Raji (cell line): ENCODE measurements around the gene WBP1.

Experiments used
- POLR2A ChIP-seq: IDR thresholded peaks from 2 replicates; pipeline ENCODE4 v1.6.1; 2011; ENCODE audit warnings: low read depth, low read length, control low read depth; ENCODE audit not compliant: insufficient read depth

The WBP1 gene

DNA sequence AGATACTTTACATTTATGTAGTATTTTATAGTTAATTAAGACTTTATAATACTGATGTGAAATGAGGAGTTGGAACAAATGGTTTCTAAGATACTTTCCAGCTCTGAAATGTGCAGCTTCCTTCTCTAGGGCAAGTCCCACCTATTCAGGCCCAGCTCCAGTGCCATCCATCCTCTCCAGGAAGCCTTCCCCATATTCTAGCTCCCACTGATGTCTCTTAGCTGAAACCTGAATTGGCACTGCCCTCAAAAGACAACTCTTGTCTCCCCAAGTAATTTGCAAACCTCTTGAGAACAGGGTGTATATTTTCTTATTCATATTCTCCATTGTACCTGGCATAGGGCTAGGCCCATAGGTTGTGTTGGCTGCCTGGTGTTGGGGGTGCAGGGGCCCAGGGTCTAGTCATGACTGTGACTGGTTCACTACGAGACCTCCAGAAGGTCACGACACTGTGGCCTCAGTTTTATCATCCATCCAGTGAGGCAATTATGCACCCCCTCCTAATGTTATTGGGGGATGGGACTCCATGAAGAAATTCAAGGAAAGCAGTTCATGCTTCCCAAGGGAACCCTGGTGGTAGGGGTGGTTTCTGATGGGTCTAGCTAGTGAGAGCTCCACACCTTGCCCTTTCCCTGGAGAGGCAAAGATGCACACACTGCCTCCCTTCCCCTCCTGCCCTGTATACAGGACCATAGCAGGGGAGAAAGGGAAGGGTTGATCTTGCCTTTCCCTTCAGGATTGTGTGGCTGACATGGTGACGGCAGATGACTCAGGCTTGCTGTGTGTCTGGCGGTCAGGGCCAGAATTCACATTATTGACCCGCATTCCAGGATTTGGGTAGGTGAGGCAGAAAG is 33.9 kb upstream of the WBP1 start:
- TF ChIP-seq POLR2A: no peak

DNA sequence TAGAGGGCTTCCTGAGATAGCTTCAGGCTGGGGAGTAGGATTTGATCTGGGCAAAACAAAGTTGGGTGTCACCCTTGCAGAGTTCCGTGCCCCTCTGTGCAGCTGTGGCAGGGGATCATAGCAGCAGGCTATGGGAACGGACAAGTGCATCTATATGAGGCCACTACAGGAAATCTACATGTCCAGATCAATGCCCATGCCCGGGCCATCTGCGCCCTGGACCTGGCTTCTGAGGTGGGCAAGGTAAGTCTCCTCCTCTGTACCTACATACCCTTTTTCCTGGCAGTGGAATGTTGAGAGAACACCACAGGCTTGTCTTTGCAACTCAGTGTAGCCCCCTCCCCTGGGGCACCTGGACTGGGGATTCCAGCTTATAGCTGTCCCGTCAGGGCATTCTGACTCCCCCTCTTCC is 33.2 kb upstream of the WBP1 start:
- TF ChIP-seq POLR2A: no peak

GRCh38 chr2:74425523-74425922 is 32.7 kb upstream of the WBP1 start:
- TF ChIP-seq POLR2A: no peak

GRCh38 chr2:74426181-74426758 is 32.0 kb upstream of the WBP1 start:
- TF ChIP-seq POLR2A: no peak

GRCh38 chr2:74427551-74427950 is 30.7 kb upstream of the WBP1 start:
- no peak for TF ChIP-seq POLR2A

DNA sequence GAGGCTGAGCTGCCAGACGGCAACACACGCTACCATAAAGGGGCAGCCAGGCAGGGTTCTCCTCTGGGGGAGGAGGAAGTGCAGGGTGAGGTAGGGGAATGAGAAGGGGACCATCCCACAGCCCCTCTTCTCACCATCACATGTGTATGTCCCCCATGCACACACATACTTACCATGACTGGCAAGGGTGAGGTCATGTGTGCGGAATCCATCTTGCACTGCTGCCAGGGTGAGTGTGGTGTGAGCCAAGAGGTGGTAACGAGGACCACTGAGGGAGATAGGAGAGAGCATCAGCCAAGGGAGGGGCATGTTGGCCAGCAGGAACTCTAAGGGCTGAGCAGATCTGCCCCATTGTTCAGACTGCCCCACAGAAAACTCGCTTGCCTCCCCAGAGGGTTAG is 29.6 kb upstream of the WBP1 start:
- TF ChIP-seq POLR2A: no peak

DNA sequence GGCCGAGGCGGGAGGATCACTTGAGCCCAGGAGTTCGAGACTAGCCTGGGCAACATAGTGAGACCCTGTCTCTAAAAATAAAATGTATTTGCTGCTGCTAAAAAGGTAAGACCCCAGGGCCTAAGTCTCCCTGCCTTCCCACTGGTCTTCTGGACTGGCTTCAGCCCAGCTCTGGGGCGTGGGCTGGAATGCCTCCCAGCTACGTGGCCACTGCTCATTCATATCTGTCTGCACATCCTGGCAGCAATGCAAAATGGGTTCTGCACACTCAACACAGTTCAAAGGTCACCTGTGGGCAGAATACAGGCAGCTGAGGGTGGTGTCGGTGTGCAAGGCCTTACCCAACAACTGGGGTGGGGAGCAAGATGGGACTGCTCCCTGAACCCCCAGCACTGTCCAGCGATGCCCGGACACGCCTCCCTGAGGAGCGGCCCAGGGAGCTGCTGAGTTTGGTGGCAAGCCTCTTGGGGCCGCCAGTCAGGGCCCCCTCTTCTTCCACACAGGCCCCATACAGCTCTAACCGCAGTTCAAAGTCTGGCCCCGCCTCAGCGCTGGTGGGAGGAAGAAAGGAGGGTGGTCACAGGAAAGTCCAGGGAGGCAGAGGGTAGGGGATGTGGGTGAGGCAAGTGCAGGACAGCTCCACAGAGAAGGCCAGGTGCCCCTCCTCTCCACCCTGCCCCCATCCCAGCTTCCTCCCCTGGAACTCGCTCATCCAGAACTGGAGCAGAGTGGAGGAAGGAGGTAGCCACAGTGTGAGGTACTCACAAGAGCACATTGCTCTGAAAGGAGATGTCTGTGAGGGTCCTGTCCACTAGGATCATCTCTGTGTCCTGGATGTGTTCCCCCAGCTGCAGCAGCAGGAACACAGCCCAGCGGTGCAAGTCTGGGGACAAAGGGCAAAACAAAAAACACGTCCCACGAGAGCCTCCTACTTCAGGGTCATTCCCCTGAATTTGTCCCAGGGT is 28.5 kb upstream of the WBP1 start:
- no peak for TF ChIP-seq POLR2A

- TF ChIP-seq POLR2A: no peak
Measured at GRCh38 chr2:74430502-74430901, 27.7 kb upstream of the WBP1 start.

DNA sequence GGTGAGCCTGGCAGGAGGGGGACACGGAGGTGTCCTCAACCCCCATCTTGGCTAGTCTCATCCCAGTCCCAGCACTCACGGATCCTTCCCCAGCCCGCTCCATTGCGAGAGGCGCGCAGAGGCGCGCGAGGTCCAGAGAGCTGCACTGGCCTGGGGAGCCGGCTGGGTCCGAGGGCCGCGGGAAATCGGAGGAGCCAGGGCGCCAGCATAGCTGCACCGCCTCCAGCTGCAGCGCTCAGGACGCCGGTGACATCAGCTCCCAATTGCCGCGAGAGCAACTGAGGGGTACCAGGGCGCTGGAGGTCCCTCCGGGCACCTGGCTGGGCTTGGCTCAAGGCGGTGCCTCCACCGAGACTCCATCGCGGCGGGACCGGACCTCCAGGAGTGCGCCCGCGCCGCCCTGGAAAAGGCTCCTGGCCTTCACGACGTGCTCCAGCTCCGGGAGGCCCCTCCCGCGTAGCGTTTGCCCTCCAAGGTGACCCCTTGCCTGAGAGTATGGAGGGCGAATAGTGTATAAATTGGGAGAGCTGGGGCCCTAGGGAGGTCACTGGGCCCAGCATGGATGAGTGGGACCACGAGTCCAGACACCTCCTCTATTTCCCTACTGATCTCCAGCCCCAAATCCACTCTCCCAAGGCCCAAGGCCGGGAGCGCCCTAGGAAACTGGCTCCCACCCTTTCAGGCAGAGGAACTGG is 22.0 kb upstream of the WBP1 start:
- TF ChIP-seq POLR2A: no peak

DNA sequence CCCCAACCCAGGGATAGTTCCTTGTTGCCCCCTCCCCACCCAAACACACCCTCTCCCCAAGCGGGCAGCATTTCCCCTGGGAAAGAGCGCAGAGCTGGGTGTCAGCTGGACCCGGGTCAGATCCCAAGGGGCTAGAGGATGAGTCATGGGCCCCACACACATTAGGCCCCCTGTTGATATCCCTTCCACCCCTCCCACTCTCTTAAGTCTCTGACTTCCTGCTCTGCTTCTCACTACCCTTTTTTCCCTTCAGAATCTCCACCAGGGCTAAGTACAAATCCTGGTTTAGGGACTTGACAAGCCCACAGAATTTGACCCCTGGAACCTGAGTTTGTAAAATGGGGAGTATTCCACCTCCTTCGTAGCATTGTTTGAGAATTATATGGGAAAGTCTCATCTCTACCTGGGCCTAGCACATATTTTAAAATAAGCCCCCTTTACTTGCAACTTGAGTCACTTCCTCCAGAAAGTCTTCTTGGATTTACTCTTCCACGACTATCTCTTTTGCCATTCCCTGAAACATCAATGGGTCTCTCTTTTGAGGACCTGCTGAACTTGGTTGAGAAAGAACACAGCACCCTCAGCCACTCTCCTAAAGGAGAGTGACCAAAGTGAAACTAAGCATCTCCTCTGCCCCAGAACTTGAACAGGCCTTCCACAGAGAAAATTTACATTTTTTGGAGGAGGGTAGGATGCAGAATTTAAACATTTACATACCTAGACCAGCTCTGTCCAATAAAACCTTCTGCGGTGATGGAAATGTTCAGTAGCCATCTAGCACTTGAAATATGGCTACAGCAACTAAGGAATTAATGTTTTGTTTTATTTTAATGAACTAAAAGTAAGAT is 21.2 kb upstream of the WBP1 start:
- no peak for TF ChIP-seq POLR2A

DNA sequence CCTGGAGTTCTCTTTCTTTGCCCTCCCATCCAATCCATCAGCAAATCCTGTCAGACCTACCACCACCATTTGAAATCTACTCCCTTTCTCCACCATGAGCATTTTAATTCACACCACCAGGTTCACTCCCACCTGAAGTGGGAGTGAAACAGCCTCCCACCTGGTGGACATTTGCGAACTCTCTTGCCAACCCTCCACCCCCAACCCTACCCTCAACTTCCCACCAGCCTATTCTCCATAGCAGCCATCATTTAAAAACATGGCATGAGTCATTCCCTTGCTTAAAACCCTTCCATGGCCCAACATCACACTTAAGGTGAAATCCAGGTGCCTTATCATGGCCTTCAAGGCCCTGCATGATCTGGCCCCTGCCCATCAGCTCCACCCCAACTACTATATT is 20.0 kb upstream of the WBP1 start:
- TF ChIP-seq POLR2A: no peak

DNA sequence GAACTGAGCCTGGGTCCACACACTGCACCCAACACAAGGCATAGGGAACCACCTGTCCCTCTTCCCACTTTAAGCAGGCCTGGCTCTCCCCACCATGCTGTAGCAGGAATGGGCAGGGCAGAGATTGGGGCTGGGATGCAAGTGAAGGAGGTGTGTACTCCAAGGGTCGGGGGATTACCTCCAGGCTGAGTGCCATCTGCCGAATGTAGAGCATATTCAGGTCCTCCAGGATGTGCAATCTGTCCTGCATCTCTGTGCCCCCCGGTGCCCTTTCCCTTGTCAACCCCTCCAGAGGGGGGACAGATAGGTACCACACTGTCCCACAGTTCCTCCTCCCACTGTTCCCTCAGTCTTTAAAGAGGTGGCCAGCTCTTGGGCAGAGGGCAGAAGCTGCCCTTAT is 18.9 kb upstream of the WBP1 start:
- no peak for TF ChIP-seq POLR2A

- TF ChIP-seq POLR2A: no peak
Measured at GRCh38 chr2:74439803-74440377, 18.3 kb upstream of the WBP1 start.
